ENCODE results near the gene SOX15. TPM values are rescaled to one million over a fixed set of nuclear protein-coding genes. Genes with fewer than 3 reads are reported as not detected.

SOX15 gene
- total and polyA plus RNA-seq, 2 of the 13 experiments (the other 11 are each of a cell fraction or from before 2014, with no cell fraction given), result 0.07 to 0.18 TPM

DNA sequence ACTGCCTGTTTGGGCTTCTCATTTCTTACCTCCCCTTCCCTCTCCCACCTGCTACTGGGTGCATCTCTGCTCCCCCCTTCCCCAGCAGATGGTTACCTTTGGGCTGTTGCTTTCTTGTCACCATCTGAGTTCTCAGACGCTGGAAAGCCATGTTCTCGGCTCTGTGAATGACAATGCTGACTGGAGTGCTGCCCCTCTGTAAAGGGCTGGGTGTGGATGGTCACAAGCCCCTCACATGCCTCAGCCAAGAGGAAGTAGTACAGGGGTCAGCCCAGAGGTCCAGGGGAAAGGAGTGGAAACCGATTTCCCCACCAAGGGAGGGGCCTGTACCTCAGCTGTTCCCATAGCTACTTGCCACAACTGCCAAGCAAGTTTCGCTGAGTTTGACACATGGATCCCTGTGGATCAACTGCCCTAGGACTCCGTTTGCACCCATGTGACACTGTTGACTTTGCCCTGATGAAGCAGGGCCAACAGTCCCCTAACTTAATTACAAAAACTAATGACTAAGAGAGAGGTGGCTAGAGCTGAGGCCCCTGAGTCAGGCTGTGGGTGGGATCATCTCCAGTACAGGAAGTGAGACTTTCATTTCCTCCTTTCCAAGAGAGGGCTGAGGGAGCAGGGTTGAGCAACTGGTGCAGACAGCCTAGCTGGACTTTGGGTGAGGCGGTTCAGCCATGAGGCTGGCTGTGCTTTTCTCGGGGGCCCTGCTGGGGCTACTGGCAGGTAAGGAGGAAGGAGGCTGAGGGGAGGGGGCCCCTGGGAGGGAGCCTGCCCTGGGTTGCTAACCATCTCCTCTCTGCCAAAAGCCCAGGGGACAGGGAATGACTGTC, 10.7 kb downstream of the SOX15 start, which contains the start of gene CD68 (continued):
- TF ChIP-seq ZBTB42 (CRISPR knock-in tag; IDR thresholded peaks at IDR 0.05), result no peak
- peak; percentile 21; the same call in 1 of the 2 replicates for TF ChIP-seq ZFP82 (CRISPR knock-in tag; IDR thresholded peaks at IDR 0.05; ENCODE audit: borderline replicate concordance)
- no peak; the same call in 1 of the 2 replicates for TF ChIP-seq AHR (CRISPR knock-in tag; IDR thresholded peaks at IDR 0.05)
- TF ChIP-seq TEAD2 (CRISPR knock-in tag; IDR thresholded peaks at IDR 0.05), result peak; percentile 46; the same call in 1 of the 2 replicates
- TF ChIP-seq GTF3A (CRISPR knock-in tag; conservative IDR thresholded peaks at IDR 0.05), result no peak
- TF ChIP-seq JDP2 (CRISPR knock-in tag; IDR thresholded peaks at IDR 0.05; ENCODE audit: borderline replicate concordance), result no peak
- TF ChIP-seq E2F1 (CRISPR knock-in tag; IDR thresholded peaks at IDR 0.05), result no peak
- 0 out of 2 replicates have a peak, but pooled peaks have one; percentile 66 for TF ChIP-seq RFXANK (CRISPR knock-in tag; IDR thresholded peaks at IDR 0.05)
- TF ChIP-seq HOXD1 (CRISPR knock-in tag; IDR thresholded peaks at IDR 0.05), result peak; percentile 83; the same call in 1 of the 2 replicates
- TF ChIP-seq NKX3-1 (CRISPR knock-in tag; IDR thresholded peaks at IDR 0.05), result peak; percentile 47; the same call in 1 of the 2 replicates
- TF ChIP-seq SNRNP70 (IDR thresholded peaks at IDR 0.05; ENCODE audit: low read depth, low read length), result no peak
- TF ChIP-seq, protein P1, sequence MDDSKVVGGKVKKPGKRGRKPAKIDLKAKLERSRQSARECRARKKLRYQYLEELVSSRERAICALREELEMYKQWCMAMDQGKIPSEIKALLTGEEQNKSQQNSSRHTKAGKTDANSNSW (CRISPR knock-in tag; IDR thresholded peaks at IDR 0.05; ENCODE audit: borderline replicate concordance), result no peak
- TF ChIP-seq ZFP90 (CRISPR knock-in tag; IDR thresholded peaks at IDR 0.05; ENCODE audit: borderline replicate concordance), result peak; percentile 78; the same call in 1 of the 2 replicates
- TF ChIP-seq ZNF790 (CRISPR knock-in tag; IDR thresholded peaks at IDR 0.05; ENCODE audit: borderline replicate concordance), result peak; percentile 81; the same call in 1 of the 2 replicates
- TF ChIP-seq POLR2G (IDR thresholded peaks at IDR 0.05; ENCODE audit: low read depth, low read length), result peak; percentile 99
- TF ChIP-seq, protein P2, sequence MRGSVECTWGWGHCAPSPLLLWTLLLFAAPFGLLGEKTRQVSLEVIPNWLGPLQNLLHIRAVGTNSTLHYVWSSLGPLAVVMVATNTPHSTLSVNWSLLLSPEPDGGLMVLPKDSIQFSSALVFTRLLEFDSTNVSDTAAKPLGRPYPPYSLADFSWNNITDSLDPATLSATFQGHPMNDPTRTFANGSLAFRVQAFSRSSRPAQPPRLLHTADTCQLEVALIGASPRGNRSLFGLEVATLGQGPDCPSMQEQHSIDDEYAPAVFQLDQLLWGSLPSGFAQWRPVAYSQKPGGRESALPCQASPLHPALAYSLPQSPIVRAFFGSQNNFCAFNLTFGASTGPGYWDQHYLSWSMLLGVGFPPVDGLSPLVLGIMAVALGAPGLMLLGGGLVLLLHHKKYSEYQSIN (CRISPR knock-in tag; IDR thresholded peaks at IDR 0.05; ENCODE audit: borderline replicate concordance), result no peak
- peak; percentile 46; the same call in 1 of the 2 replicates for TF ChIP-seq ZNF503 (CRISPR knock-in tag; IDR thresholded peaks at IDR 0.05)
- TF ChIP-seq ZNF691 (CRISPR knock-in tag; IDR thresholded peaks at IDR 0.05; ENCODE audit: borderline replicate concordance, low read depth), result no peak; the same call in 1 of the 2 replicates
- TF ChIP-seq AGO2 (optimal IDR thresholded peaks at IDR 0.05; ENCODE audit: low read depth, low read length), result peak; percentile 99
- TF ChIP-seq CREB1 (IDR thresholded peaks at IDR 0.05), result no peak
- peak; percentile 54; the same call in 1 of the 2 replicates for TF ChIP-seq CREB1 (CRISPR knock-in tag; IDR thresholded peaks at IDR 0.05)
- TF ChIP-seq, protein P3, sequence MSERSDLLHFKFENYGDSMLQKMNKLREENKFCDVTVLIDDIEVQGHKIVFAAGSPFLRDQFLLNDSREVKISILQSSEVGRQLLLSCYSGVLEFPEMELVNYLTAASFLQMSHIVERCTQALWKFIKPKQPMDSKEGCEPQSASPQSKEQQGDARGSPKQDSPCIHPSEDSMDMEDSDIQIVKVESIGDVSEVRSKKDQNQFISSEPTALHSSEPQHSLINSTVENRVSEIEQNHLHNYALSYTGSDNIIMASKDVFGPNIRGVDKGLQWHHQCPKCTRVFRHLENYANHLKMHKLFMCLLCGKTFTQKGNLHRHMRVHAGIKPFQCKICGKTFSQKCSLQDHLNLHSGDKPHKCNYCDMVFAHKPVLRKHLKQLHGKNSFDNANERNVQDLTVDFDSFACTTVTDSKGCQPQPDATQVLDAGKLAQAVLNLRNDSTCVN (CRISPR knock-in tag; IDR thresholded peaks at IDR 0.05; ENCODE audit: borderline replicate concordance), result no peak
- TF ChIP-seq ZBTB7A (CRISPR knock-in tag; IDR thresholded peaks at IDR 0.05), result no peak

All from HepG2 (cell line).